Bronchial epithelial cell (primary cell): ENCODE measurements around the gene DENND1A. TPM values are rescaled to one million over a fixed set of nuclear protein-coding genes. Genes with fewer than 3 reads are reported as not detected.

Source experiments
- DNase-seq: peaks from one replicate; pipeline ENCODE4 v3.0.0-alpha.2; 2010; ENCODE audit warnings: low read depth
- FAIRE-seq: peaks from 2 replicates; lab custom pipeline; 2011; peaks lifted over from hg19 to GRCh38; lab: Jason Lieb, UNC
- H3K27me3 ChIP-seq: 2 replicates; pipeline ENCODE4 v1.5.1; 2011; ENCODE audit warnings: low read length; ENCODE audit not compliant: control insufficient read depth, insufficient read depth
- H3K36me3 ChIP-seq: 2 replicates; pipeline ENCODE4 v1.5.1; 2011; ENCODE audit warnings: low read length; ENCODE audit not compliant: control insufficient read depth, insufficient read depth
- H3K4me3 ChIP-seq: 2 replicates; pipeline ENCODE4 v1.5.1; 2011; ENCODE audit warnings: mild to moderate bottlenecking, low read depth, low read length, control low read depth
- total RNA-seq: library from RNA; depleted of rRNA; stranded (reverse); fragments of >200 nt; gene quantifications from 2 replicates; pipeline ENCODE4 v1.2.1, GENCODE V29; 2014
- TF ChIP-seq, protein P1 (sequence below): IDR thresholded peaks from 2 replicates; pipeline ENCODE4 v1.5.1; 2011; ENCODE audit warnings: mild to moderate bottlenecking, moderate library complexity, low read length, control low read depth, inconsistent platforms; ENCODE audit not compliant: insufficient read depth, severe bottlenecking

Gene DENND1A
- total RNA-seq, 1 donor from 2014 or later, result 6.1 TPM

DNA sequence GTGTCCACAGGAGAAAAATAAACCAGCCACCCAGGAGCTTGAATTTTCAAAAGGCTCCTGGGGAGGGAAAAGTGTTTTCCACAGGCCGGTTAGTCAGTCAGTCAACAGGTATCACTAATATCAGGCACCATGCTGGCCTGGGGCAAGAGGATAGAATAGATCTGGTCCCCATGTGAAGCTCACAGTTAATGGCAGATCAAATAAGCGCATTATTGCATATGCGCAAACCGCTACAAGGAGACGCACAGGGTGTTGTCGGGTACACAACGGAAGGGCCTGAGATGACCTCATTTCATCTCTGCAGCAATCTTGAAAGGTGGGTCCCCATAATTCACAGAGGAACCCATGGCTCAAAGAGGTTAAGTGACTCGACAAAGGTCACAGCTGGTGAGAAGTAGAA is 313.2 kb downstream of the DENND1A start:
- FAIRE-seq (no peak), DNase-seq (no peak)
- TF ChIP-seq, protein P1, sequence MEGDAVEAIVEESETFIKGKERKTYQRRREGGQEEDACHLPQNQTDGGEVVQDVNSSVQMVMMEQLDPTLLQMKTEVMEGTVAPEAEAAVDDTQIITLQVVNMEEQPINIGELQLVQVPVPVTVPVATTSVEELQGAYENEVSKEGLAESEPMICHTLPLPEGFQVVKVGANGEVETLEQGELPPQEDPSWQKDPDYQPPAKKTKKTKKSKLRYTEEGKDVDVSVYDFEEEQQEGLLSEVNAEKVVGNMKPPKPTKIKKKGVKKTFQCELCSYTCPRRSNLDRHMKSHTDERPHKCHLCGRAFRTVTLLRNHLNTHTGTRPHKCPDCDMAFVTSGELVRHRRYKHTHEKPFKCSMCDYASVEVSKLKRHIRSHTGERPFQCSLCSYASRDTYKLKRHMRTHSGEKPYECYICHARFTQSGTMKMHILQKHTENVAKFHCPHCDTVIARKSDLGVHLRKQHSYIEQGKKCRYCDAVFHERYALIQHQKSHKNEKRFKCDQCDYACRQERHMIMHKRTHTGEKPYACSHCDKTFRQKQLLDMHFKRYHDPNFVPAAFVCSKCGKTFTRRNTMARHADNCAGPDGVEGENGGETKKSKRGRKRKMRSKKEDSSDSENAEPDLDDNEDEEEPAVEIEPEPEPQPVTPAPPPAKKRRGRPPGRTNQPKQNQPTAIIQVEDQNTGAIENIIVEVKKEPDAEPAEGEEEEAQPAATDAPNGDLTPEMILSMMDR, result no peak
- Histone ChIP-seq H3K36me3 (no peaks in the 10 kb centered on the region), H3K27me3 (no peaks in the 10 kb centered on the region), H3K4me3 (no peak overlapping the region)

DNA sequence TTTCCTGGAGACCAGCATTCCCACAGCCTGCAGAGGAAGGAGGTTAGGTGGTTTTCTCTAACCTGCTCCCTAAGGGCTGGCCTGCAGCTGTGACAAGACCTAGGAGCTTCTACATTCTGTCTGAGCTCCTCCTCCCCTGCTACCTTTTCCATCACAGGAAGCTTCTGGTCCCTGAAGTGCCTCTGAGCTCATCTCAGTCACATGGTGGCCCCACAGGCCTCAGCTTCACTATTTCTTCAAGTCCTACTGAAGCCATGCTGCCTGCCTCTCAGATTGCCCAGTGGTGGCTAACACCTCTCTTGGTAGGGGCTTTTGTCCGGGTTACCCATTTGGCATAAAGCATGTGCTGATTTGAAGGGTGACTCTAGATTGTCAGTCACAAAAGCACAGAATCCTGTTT is 314.5 kb downstream of the DENND1A start:
- Histone ChIP-seq H3K27me3 (no peaks in the 10 kb centered on the region), H3K36me3 (no peaks in the 10 kb centered on the region), H3K4me3 (no peak overlapping the region)
- TF ChIP-seq, protein P1, result no peak
- no peak for DNase-seq
- FAIRE-seq, result no peak

DNA sequence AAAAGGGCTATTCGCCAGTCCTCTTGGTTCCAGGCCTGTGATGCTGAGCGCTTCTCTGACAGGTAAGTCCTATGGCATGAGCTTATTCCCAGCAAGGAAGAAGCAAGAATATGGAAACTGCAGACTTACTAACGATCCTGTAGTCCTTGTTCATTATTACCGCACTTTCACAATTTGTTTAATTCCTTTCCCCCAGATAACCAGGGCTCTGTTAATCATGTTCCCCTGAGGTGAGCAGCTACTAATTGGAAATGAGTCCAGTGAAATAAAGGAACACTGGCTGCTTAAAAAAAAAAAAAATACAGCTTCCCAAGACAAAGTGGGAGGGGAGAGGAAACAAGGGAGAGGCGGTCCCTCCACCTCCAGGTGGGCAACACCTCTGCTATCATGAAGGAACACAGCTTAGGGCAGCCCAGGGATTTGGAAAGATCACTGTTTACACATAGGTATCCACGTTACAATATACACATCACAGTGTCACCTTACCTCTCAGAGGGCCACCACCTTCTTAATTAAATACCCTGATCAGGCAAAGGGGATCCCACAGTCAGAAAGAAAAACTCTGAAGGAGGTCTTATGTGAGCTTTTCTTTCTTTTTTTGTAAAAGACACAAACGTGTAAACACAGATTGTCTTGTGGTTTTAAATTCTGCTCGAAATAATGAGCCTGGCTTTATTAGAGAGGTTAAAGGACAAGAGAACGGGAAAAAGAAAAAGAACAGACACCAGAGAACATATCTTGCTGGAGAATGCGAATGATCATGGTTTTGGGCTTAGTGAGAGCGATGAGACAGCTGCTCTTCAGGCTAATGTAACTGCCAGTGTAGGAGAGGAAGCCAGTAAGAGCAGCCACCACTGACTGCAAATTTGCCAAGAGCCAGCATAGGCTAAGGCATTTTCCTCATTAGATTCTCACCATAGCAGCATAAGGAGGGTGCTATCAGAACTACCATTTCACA is 315.3 kb downstream of the DENND1A start:
- Histone ChIP-seq H3K36me3 (no peaks in the 10 kb centered on the region), H3K4me3 (no peak overlapping the region), H3K27me3 (no peaks in the 10 kb centered on the region)
- DNase-seq, result no peak
- TF ChIP-seq, protein P1, result no peak
- FAIRE-seq, result no peak

DNA sequence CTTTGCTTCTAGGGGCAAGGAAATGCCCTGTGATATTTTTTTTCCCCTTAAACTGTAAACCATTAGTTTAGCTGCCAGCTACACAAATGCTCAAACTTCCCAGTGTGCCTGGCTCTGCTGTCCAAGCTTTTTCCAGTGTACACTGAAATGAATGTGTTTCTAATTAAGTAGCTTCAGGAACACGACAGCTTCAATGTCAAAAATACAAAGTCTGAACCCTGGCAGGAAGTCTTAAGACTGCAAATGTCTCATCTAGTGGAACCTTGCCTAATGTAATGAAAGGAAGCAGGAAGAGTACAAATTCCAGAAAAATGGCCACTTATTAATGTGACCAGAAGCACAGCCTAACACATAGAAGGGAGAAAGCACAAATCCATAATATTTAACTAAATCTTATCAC is 318.7 kb downstream of the DENND1A start:
- no peak for FAIRE-seq
- DNase-seq, result no peak
- Histone ChIP-seq H3K36me3 (no peaks in the 10 kb centered on the region), H3K4me3 (no peak overlapping the region), H3K27me3 (no peaks in the 10 kb centered on the region)
- TF ChIP-seq, protein P1, result no peak

DNA sequence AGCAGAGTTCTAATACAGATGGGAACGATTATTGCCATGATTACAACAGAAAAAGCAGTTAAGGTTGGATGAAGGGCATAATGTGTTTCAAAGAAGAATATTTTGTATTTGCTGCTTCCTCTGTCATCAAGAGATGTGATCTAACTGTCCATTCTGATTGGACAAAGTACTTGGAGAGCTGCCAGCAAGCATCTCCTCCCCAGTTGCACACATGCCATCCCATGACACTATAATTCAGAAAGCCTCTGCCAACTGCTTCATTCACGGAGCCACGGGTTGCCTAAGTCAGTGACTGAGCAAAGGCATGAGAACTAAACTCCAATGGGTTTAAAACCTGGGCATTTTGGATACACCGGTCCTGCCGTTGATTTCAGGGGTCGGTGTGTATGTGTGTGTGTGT is 320.1 kb downstream of the DENND1A start:
- no peaks in the 10 kb centered on the region for H3K36me3 ChIP-seq
- no peak overlapping the region for H3K4me3 ChIP-seq
- no peak for DNase-seq
- FAIRE-seq, result no peak
- H3K27me3 ChIP-seq, result no peaks in the 10 kb centered on the region
- TF ChIP-seq, protein P1, result no peak

DNA sequence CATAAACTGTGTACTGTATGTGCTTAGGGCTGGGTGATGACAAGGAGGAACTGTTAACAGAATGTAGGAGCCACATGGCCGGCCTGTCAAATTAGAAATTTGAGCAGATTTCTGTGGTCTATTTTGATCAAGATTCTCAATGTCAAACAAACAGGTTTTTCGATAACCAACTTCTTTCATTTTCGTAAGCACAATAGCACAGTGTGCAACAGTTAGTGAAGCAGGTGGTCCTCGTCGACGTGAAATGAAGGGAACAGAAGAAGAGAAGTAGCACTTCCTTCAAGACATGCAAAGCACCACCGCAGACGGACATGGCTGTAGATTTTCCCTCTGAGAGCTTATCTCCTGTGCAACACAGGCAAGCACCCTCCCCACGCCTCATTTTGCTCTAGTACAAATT is 321.8 kb downstream of the DENND1A start:
- DNase-seq, result no peak
- FAIRE-seq, result no peak
- H3K36me3 ChIP-seq, result no peaks in the 10 kb centered on the region
- no peaks in the 10 kb centered on the region for H3K27me3 ChIP-seq
- H3K4me3 ChIP-seq, result no peak overlapping the region
- TF ChIP-seq, protein P1, result no peak
